ENCODE results near the gene EPB41L5.
"Not testable (repeated sequence)": the region's sequence is repeated elsewhere in the genome, so short reads cannot be mapped to it uniquely, and the experiment has no call there.

Gene EPB41L5

DNA sequence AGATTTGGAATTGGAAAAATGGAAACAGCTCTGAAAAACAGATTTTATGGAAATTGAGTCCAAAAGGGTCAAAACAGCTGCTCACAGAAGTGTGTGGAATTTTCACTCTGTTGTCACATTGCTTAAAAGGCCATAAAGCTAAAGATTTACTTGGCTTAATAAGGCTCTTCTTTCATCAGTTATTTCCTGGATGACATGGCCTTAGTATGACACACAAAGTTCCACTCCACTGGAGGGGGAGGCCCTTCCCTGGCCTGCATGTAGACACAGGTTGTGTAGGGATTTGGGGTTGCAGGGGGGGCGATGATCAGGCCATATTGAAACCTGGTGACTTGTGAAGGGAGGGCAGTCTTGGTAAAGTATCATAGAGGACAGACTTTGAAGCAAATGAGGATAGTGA lies 176.3 kb downstream of the EPB41L5 start:
- H3K36me3 ChIP-seq (replicated peaks; ENCODE audit: insufficient read depth, low read length) = no peaks in the 10 kb centered on the region
- no peaks in the 10 kb centered on the region for H3F3A ChIP-seq (ENCODE audit: insufficient read depth, low read length)
- no peaks in the 10 kb centered on the region for H3K79me2 ChIP-seq (ENCODE audit: low read length)
- H3K9ac ChIP-seq (ENCODE audit: low read length) = no peak overlapping the region
- no peak overlapping the region for H3K4me3 ChIP-seq (ENCODE audit: low read length)
- no peak overlapping the region for H3K27ac ChIP-seq (ENCODE audit: low read length)
- TF ChIP-seq EZH2phosphoT487 (IDR thresholded peaks at IDR 0.05; ENCODE audit: low read length) = no peak
- TF ChIP-seq, protein P1, sequence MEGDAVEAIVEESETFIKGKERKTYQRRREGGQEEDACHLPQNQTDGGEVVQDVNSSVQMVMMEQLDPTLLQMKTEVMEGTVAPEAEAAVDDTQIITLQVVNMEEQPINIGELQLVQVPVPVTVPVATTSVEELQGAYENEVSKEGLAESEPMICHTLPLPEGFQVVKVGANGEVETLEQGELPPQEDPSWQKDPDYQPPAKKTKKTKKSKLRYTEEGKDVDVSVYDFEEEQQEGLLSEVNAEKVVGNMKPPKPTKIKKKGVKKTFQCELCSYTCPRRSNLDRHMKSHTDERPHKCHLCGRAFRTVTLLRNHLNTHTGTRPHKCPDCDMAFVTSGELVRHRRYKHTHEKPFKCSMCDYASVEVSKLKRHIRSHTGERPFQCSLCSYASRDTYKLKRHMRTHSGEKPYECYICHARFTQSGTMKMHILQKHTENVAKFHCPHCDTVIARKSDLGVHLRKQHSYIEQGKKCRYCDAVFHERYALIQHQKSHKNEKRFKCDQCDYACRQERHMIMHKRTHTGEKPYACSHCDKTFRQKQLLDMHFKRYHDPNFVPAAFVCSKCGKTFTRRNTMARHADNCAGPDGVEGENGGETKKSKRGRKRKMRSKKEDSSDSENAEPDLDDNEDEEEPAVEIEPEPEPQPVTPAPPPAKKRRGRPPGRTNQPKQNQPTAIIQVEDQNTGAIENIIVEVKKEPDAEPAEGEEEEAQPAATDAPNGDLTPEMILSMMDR (IDR thresholded peaks at IDR 0.05; ENCODE audit: low read length) = no peak
- no peak for TF ChIP-seq EZH2 (optimal IDR thresholded peaks at IDR 0.05; ENCODE audit: low read depth, low read length)
- no peaks in the 10 kb centered on the region for H3K27me3 ChIP-seq (replicated peaks; ENCODE audit: insufficient read depth, low read length)
- H3K4me1 ChIP-seq (ENCODE audit: low read length) = no peaks in the 10 kb centered on the region
- no peak overlapping the region for H2AFZ ChIP-seq (ENCODE audit: low read length)
- H3K4me2 ChIP-seq (ENCODE audit: low read depth, low read length) = no peak overlapping the region
- no peak for DNase-seq
- H3K9me3 ChIP-seq (replicated peaks; ENCODE audit: insufficient read depth, low read length) = no peaks in the 10 kb centered on the region
- no peaks in the 10 kb centered on the region for H3K9me2 ChIP-seq (replicated peaks; ENCODE audit: insufficient read depth, low read length)
- H4K20me1 ChIP-seq (ENCODE audit: insufficient read depth, low read length) = no peaks in the 10 kb centered on the region

DNA sequence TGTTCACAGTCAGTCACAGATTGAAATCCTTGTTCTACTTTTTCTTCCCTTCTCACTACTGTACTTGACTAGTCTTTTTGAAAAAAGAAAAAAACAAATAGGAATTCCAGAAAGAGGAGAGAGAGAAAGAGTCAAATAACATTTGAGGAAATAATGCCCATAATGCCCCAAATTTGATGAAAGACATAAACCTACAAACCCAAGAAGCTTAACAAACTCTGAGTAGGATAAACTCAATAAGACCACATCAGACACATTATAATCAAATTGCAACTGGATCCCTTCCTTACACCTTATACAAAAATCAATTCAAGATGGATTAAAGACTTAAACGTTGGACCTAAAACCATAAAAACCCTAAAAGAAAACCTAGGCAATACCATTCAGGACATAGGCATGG lies 179.4 kb downstream of the EPB41L5 start:
- Histone ChIP-seq H3K4me2 (ENCODE audit: low read depth, low read length) (no peak overlapping the region), H3K27ac (ENCODE audit: low read length) (no peak overlapping the region), H3K27me3 (replicated peaks; ENCODE audit: insufficient read depth, low read length) (no peaks in the 10 kb centered on the region), H3K36me3 (replicated peaks; ENCODE audit: insufficient read depth, low read length) (no peaks in the 10 kb centered on the region), H3F3A (ENCODE audit: insufficient read depth, low read length) (no peaks in the 10 kb centered on the region), H3K4me1 (ENCODE audit: low read length) (no peaks in the 10 kb centered on the region), H3K9me3 (replicated peaks; ENCODE audit: insufficient read depth, low read length) (no peaks in the 10 kb centered on the region), H3K4me3 (ENCODE audit: low read length) (no peak overlapping the region), H2AFZ (ENCODE audit: low read length) (no peak overlapping the region), H3K9me2 (replicated peaks; ENCODE audit: insufficient read depth, low read length) (no peaks in the 10 kb centered on the region), H3K79me2 (ENCODE audit: low read length) (no peaks in the 10 kb centered on the region), H3K9ac (ENCODE audit: low read length) (no peak overlapping the region), H4K20me1 (ENCODE audit: insufficient read depth, low read length) (no peaks in the 10 kb centered on the region)
- TF ChIP-seq EZH2 (optimal IDR thresholded peaks at IDR 0.05; ENCODE audit: low read depth, low read length) (no peak), EZH2phosphoT487 (IDR thresholded peaks at IDR 0.05; ENCODE audit: low read length) (no peak)
- DNase-seq = no peak

DNA sequence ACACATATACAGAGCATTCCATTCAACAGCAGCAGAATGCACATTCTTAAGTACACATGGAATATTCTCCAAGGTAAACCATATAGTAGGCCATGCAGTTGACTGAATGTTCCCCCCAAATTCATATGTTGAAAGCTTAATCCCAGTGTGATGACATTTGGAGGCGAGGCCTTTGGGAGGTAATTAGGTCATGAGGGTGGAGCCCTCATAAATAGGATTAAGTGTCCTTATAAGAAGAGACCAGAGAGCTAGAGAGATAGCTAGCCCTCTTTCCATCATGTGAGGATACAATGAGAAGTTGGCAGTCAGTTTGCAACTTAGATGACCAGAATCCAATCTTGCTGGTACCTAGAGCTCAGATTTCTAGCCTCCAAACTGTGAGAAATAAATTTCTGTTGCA lies 182.7 kb downstream of the EPB41L5 start:
- H3K9ac ChIP-seq (ENCODE audit: low read length) = no peak overlapping the region
- no peak overlapping the region for H3K4me3 ChIP-seq (ENCODE audit: low read length)
- no peaks in the 10 kb centered on the region for H4K20me1 ChIP-seq (ENCODE audit: insufficient read depth, low read length)
- H2AFZ ChIP-seq (ENCODE audit: low read length) = no peak overlapping the region
- no peak for DNase-seq
- H3K9me3 ChIP-seq (replicated peaks; ENCODE audit: insufficient read depth, low read length) = no peaks in the 10 kb centered on the region
- H3F3A ChIP-seq (ENCODE audit: insufficient read depth, low read length) = no peaks in the 10 kb centered on the region
- TF ChIP-seq EZH2phosphoT487 (IDR thresholded peaks at IDR 0.05; ENCODE audit: low read length) (no peak), EZH2 (optimal IDR thresholded peaks at IDR 0.05; ENCODE audit: low read depth, low read length) (no peak)
- TF ChIP-seq, protein P1 (IDR thresholded peaks at IDR 0.05; ENCODE audit: low read length) = no peak
- H3K9me2 ChIP-seq (replicated peaks; ENCODE audit: insufficient read depth, low read length) = no peaks in the 10 kb centered on the region
- no peak overlapping the region for H3K27ac ChIP-seq (ENCODE audit: low read length)
- H3K4me1 ChIP-seq (ENCODE audit: low read length) = no peaks in the 10 kb centered on the region
- H3K4me2 ChIP-seq (ENCODE audit: low read depth, low read length) = no peak overlapping the region
- H3K79me2 ChIP-seq (ENCODE audit: low read length) = no peaks in the 10 kb centered on the region
- no peaks in the 10 kb centered on the region for H3K36me3 ChIP-seq (replicated peaks; ENCODE audit: insufficient read depth, low read length)
- no peaks in the 10 kb centered on the region for H3K27me3 ChIP-seq (replicated peaks; ENCODE audit: insufficient read depth, low read length)

DNA sequence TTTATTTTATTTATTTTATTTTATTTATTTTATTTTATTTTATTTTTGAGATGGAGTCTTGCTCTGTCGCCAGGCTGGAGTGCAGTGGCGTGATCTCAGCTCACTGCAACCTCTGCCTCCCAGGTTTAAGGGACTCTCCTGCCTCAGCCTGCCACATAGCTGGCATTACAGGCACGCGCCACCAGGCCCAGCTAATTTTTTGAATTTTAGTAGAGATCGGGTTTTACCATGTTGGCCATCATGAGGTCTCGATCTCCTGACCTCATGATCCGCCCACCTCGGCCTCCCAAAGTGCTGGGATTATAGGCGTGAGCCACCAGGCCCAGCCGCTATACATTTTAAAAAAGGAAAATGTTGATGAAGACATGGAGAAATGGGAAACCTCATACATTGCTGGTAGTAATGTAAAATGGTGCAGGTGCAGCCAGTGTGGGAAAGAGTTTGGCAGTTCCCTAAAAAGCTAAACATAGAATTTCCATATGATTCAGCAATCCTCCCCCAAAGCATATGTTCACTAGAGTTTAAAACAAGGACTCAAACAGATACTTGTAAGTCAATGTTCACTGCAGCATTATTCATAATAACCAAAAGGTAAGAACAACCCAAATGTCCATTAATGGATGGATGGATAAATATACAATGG lies 187.1 kb downstream of the EPB41L5 start:
- not testable (repeated sequence) for H3K79me2 ChIP-seq (ENCODE audit: low read length); H2AFZ ChIP-seq (ENCODE audit: low read length); H3F3A ChIP-seq (ENCODE audit: insufficient read depth, low read length); DNase-seq; H3K9me3 ChIP-seq (replicated peaks; ENCODE audit: insufficient read depth, low read length); H3K4me2 ChIP-seq (ENCODE audit: low read depth, low read length); H3K9ac ChIP-seq (ENCODE audit: low read length); H3K27ac ChIP-seq (ENCODE audit: low read length); H3K4me1 ChIP-seq (ENCODE audit: low read length); H3K27me3 ChIP-seq (replicated peaks; ENCODE audit: insufficient read depth, low read length); H3K36me3 ChIP-seq (replicated peaks; ENCODE audit: insufficient read depth, low read length); H4K20me1 ChIP-seq (ENCODE audit: insufficient read depth, low read length); H3K4me3 ChIP-seq (ENCODE audit: low read length); H3K9me2 ChIP-seq (replicated peaks; ENCODE audit: insufficient read depth, low read length)
